VCaP (cell line): Measurements from ENCODE around the gene FKBP5.
"Not testable (repeated sequence)": the region's sequence is repeated elsewhere in the genome, so short reads cannot be mapped to it uniquely, and the experiment has no call there.

Source experiments
- H3K27ac ChIP-seq: fragments of 450-650 bp; 2 replicates; pipeline ENCODE4 v1.5.1; 2017
- CTCF ChIP-seq: fragments of 450-650 bp; conservative IDR thresholded peaks from 2 replicates; pipeline ENCODE4 v1.5.1; 2017; ENCODE audit warnings: mild to moderate bottlenecking, moderate library complexity

FKBP5 gene

GRCh38 chr6:35603326-35604202 lies 85.2 kb downstream of the FKBP5 start:
- no peak for TF ChIP-seq CTCF
- peak overlapping the region; percentile 58 for H3K27ac ChIP-seq

- peak overlapping the region; percentile 58 for H3K27ac ChIP-seq
- no peak for TF ChIP-seq CTCF
These were observed 86.4 kb downstream of the FKBP5 start for GRCh38 chr6:35602133-35602946.

- TF ChIP-seq CTCF, result no peak
- peak overlapping the region; percentile 58 for H3K27ac ChIP-seq
These were observed 87.2 kb downstream of the FKBP5 start for GRCh38 chr6:35601331-35602132.

GRCh38 chr6:35600659-35601125 lies 88.0 kb downstream of the FKBP5 start:
- peak overlapping the region; percentile 58; the same call in 1 of the 2 replicates for H3K27ac ChIP-seq
- no peak for TF ChIP-seq CTCF

GRCh38 chr6:35599761-35600658 lies 88.7 kb downstream of the FKBP5 start:
- H3K27ac ChIP-seq, result peak overlapping the region; percentile 58; the same call in 1 of the 2 replicates
- TF ChIP-seq CTCF, result no peak

- H3K27ac ChIP-seq, result not testable (repeated sequence)
These were observed 90.1 kb downstream of the FKBP5 start for GRCh38 chr6:35598621-35599020.
